Measurements from ENCODE around the gene ZHX3. TPM values are rescaled to one million over a fixed set of nuclear protein-coding genes. Genes with fewer than 3 reads are reported as not detected.

ZHX3 gene
- total RNA-seq, 1 experiment from 2014 or later: 5.9 TPM

- Histone ChIP-seq H3K27me3 (ENCODE audit: low read length) (no peaks in the 10 kb centered on the region), H3K9ac (ENCODE audit: low read length) (no peak overlapping the region), H3K9me2 (replicated peaks; ENCODE audit: insufficient read depth, low read length) (no peaks in the 10 kb centered on the region), H3K79me2 (ENCODE audit: low read length) (no peaks in the 10 kb centered on the region), H3K36me3 (ENCODE audit: insufficient read depth, low read length) (no peaks in the 10 kb centered on the region), H3K4me2 (ENCODE audit: low read depth, low read length, poor library complexity, severe bottlenecking) (no peak overlapping the region), H3K27ac (ENCODE audit: low read length) (no peak overlapping the region), H2AFZ (ENCODE audit: low read length) (no peak overlapping the region), H3K4me1 (ENCODE audit: low read length) (no peaks in the 10 kb centered on the region), H3K4me3 (ENCODE audit: low read length) (no peak overlapping the region), H3K9me3 (ENCODE audit: low read length) (no peaks in the 10 kb centered on the region), H4K20me1 (ENCODE audit: insufficient read depth, low read depth, low read length) (0 out of 2 replicates have a peak, but pooled peaks cover 10% of the 10 kb centered on the region)
- no peak for DNase-seq
These were observed 45.2 kb downstream of the ZHX3 start for GRCh38 chr20:41272339-41272738.

GRCh38 chr20:41268917-41269652 lies 48.4 kb downstream of the ZHX3 start:
- Histone ChIP-seq H3K9me3 (ENCODE audit: low read length) (no peaks in the 10 kb centered on the region), H3K27ac (ENCODE audit: low read length) (no peak overlapping the region), H3K27me3 (ENCODE audit: low read length) (no peaks in the 10 kb centered on the region), H3K4me2 (ENCODE audit: low read depth, low read length, poor library complexity, severe bottlenecking) (no peak overlapping the region), H4K20me1 (ENCODE audit: insufficient read depth, low read depth, low read length) (no peaks in the 10 kb centered on the region), H3K9me2 (replicated peaks; ENCODE audit: insufficient read depth, low read length) (no peaks in the 10 kb centered on the region), H3K4me3 (ENCODE audit: low read length) (no peak overlapping the region), H3K79me2 (ENCODE audit: low read length) (no peaks in the 10 kb centered on the region), H3K36me3 (ENCODE audit: insufficient read depth, low read length) (no peaks in the 10 kb centered on the region), H3K4me1 (ENCODE audit: low read length) (no peaks in the 10 kb centered on the region), H2AFZ (ENCODE audit: low read length) (no peak overlapping the region), H3K9ac (ENCODE audit: low read length) (no peak overlapping the region)
- no peak for DNase-seq

GRCh38 chr20:41268402-41268801 lies 49.1 kb downstream of the ZHX3 start:
- no peak overlapping the region for H2AFZ ChIP-seq (ENCODE audit: low read length)
- no peak overlapping the region for H3K4me3 ChIP-seq (ENCODE audit: low read length)
- no peaks in the 10 kb centered on the region for H3K9me2 ChIP-seq (replicated peaks; ENCODE audit: insufficient read depth, low read length)
- no peaks in the 10 kb centered on the region for H3K27me3 ChIP-seq (ENCODE audit: low read length)
- H3K4me2 ChIP-seq (ENCODE audit: low read depth, low read length, poor library complexity, severe bottlenecking): no peak overlapping the region
- DNase-seq: no peak
- no peak overlapping the region for H3K27ac ChIP-seq (ENCODE audit: low read length)
- no peaks in the 10 kb centered on the region for H3K4me1 ChIP-seq (ENCODE audit: low read length)
- H3K9me3 ChIP-seq (ENCODE audit: low read length): no peaks in the 10 kb centered on the region
- no peak overlapping the region for H3K9ac ChIP-seq (ENCODE audit: low read length)
- H3K36me3 ChIP-seq (ENCODE audit: insufficient read depth, low read length): no peaks in the 10 kb centered on the region
- no peaks in the 10 kb centered on the region for H4K20me1 ChIP-seq (ENCODE audit: insufficient read depth, low read depth, low read length)
- H3K79me2 ChIP-seq (ENCODE audit: low read length): no peaks in the 10 kb centered on the region

GRCh38 chr20:41265938-41266337 lies 51.6 kb downstream of the ZHX3 start:
- no peaks in the 10 kb centered on the region for H3K79me2 ChIP-seq (ENCODE audit: low read length)
- H3K9me2 ChIP-seq (replicated peaks; ENCODE audit: insufficient read depth, low read length): no peaks in the 10 kb centered on the region
- no peak overlapping the region for H3K27ac ChIP-seq (ENCODE audit: low read length)
- no peak overlapping the region for H2AFZ ChIP-seq (ENCODE audit: low read length)
- H3K36me3 ChIP-seq (ENCODE audit: insufficient read depth, low read length): no peaks in the 10 kb centered on the region
- H3K27me3 ChIP-seq (ENCODE audit: low read length): no peaks in the 10 kb centered on the region
- H3K4me3 ChIP-seq (ENCODE audit: low read length): no peak overlapping the region
- H3K9me3 ChIP-seq (ENCODE audit: low read length): no peaks in the 10 kb centered on the region
- no peaks in the 10 kb centered on the region; the same call in 1 of the 2 replicates for H4K20me1 ChIP-seq (ENCODE audit: insufficient read depth, low read depth, low read length)
- H3K9ac ChIP-seq (ENCODE audit: low read length): no peak overlapping the region
- H3K4me1 ChIP-seq (ENCODE audit: low read length): no peaks in the 10 kb centered on the region
- H3K4me2 ChIP-seq (ENCODE audit: low read depth, low read length, poor library complexity, severe bottlenecking): no peak overlapping the region
- no peak for DNase-seq

GRCh38 chr20:41264819-41265218 lies 52.7 kb downstream of the ZHX3 start:
- H3K27ac ChIP-seq (ENCODE audit: low read length): no peak overlapping the region
- H3K27me3 ChIP-seq (ENCODE audit: low read length): no peaks in the 10 kb centered on the region
- H3K79me2 ChIP-seq (ENCODE audit: low read length): no peaks in the 10 kb centered on the region
- H3K36me3 ChIP-seq (ENCODE audit: insufficient read depth, low read length): no peaks in the 10 kb centered on the region
- H2AFZ ChIP-seq (ENCODE audit: low read length): no peak overlapping the region
- H3K9me3 ChIP-seq (ENCODE audit: low read length): no peaks in the 10 kb centered on the region
- H3K4me1 ChIP-seq (ENCODE audit: low read length): no peaks in the 10 kb centered on the region
- H3K4me2 ChIP-seq (ENCODE audit: low read depth, low read length, poor library complexity, severe bottlenecking): no peak overlapping the region
- H3K9me2 ChIP-seq (replicated peaks; ENCODE audit: insufficient read depth, low read length): no peaks in the 10 kb centered on the region
- no peak overlapping the region for H3K9ac ChIP-seq (ENCODE audit: low read length)
- no peak for DNase-seq
- no peak overlapping the region for H3K4me3 ChIP-seq (ENCODE audit: low read length)
- H4K20me1 ChIP-seq (ENCODE audit: insufficient read depth, low read depth, low read length): no peaks in the 10 kb centered on the region; the same call in 1 of the 2 replicates

GRCh38 chr20:41261790-41262717 lies 55.5 kb downstream of the ZHX3 start:
- no peaks in the 10 kb centered on the region for H3K4me1 ChIP-seq (ENCODE audit: low read length)
- H3K9ac ChIP-seq (ENCODE audit: low read length): no peak overlapping the region
- no peaks in the 10 kb centered on the region for H3K9me2 ChIP-seq (replicated peaks; ENCODE audit: insufficient read depth, low read length)
- H3K4me3 ChIP-seq (ENCODE audit: low read length): no peak overlapping the region
- H3K79me2 ChIP-seq (ENCODE audit: low read length): no peaks in the 10 kb centered on the region
- no peak for DNase-seq
- H2AFZ ChIP-seq (ENCODE audit: low read length): no peak overlapping the region
- no peak overlapping the region for H3K4me2 ChIP-seq (ENCODE audit: low read depth, low read length, poor library complexity, severe bottlenecking)
- H4K20me1 ChIP-seq (ENCODE audit: insufficient read depth, low read depth, low read length): no peaks in the 10 kb centered on the region; the same call in 1 of the 2 replicates
- no peaks in the 10 kb centered on the region for H3K9me3 ChIP-seq (ENCODE audit: low read length)
- H3K36me3 ChIP-seq (ENCODE audit: insufficient read depth, low read length): no peaks in the 10 kb centered on the region
- no peak overlapping the region for H3K27ac ChIP-seq (ENCODE audit: low read length)
- no peaks in the 10 kb centered on the region for H3K27me3 ChIP-seq (ENCODE audit: low read length)

GRCh38 chr20:41261260-41261659 lies 56.3 kb downstream of the ZHX3 start:
- H3K4me2 ChIP-seq (ENCODE audit: low read depth, low read length, poor library complexity, severe bottlenecking): no peak overlapping the region
- H3K4me3 ChIP-seq (ENCODE audit: low read length): no peak overlapping the region

GRCh38 chr20:41260734-41261220 lies 56.8 kb downstream of the ZHX3 start:
- Histone ChIP-seq H3K36me3 (ENCODE audit: insufficient read depth, low read length) (no peaks in the 10 kb centered on the region), H3K27me3 (ENCODE audit: low read length) (no peaks in the 10 kb centered on the region), H3K4me3 (ENCODE audit: low read length) (no peak overlapping the region), H3K9me3 (ENCODE audit: low read length) (no peaks in the 10 kb centered on the region), H3K4me1 (ENCODE audit: low read length) (no peaks in the 10 kb centered on the region), H3K79me2 (ENCODE audit: low read length) (no peaks in the 10 kb centered on the region), H3K9me2 (replicated peaks; ENCODE audit: insufficient read depth, low read length) (no peaks in the 10 kb centered on the region), H3K4me2 (ENCODE audit: low read depth, low read length, poor library complexity, severe bottlenecking) (no peak overlapping the region), H2AFZ (ENCODE audit: low read length) (no peak overlapping the region), H4K20me1 (ENCODE audit: insufficient read depth, low read depth, low read length) (no peaks in the 10 kb centered on the region; the same call in 1 of the 2 replicates), H3K9ac (ENCODE audit: low read length) (no peak overlapping the region), H3K27ac (ENCODE audit: low read length) (no peak overlapping the region)
- no peak for DNase-seq

More at GRCh38 chr20:41261260-41261659, 56.3 kb downstream of the ZHX3 start:
- H3K9ac ChIP-seq (ENCODE audit: low read length): no peak overlapping the region
- H4K20me1 ChIP-seq (ENCODE audit: insufficient read depth, low read depth, low read length): no peaks in the 10 kb centered on the region; the same call in 1 of the 2 replicates
- H3K79me2 ChIP-seq (ENCODE audit: low read length): no peaks in the 10 kb centered on the region
- no peaks in the 10 kb centered on the region for H3K36me3 ChIP-seq (ENCODE audit: insufficient read depth, low read length)
- no peak overlapping the region for H2AFZ ChIP-seq (ENCODE audit: low read length)
- no peaks in the 10 kb centered on the region for H3K4me1 ChIP-seq (ENCODE audit: low read length)
- no peaks in the 10 kb centered on the region for H3K27me3 ChIP-seq (ENCODE audit: low read length)
- H3K9me2 ChIP-seq (replicated peaks; ENCODE audit: insufficient read depth, low read length): no peaks in the 10 kb centered on the region
- H3K9me3 ChIP-seq (ENCODE audit: low read length): no peaks in the 10 kb centered on the region
- H3K27ac ChIP-seq (ENCODE audit: low read length): no peak overlapping the region
- DNase-seq: no peak

All from Karpas-422 (cell line).